SK-MEL-5 (cell line): ENCODE results near the gene ZNF428. TPM values are rescaled to one million over a fixed set of nuclear protein-coding genes. Genes with fewer than 3 reads are reported as not detected.

Source experiments
- small RNA-seq, 2 experiments: library from RNA; depleted of rRNA; stranded (forward); fragments of <200 nt; gene quantifications; one replicate each; pipeline ENCODE3, GENCODE V24; 2014
- total RNA-seq: library from RNA; depleted of rRNA; stranded (reverse); fragments of >200 nt; shearing (Covaris generic); gene quantifications from 2 replicates; pipeline ENCODE4 v1.2.3, GENCODE V29; 2014; rRNA removed

The ZNF428 gene
- total RNA-seq, 1 experiment from 2014 or later, result 44.6 TPM

Small RNA genes within 50 kb of the gene (small RNA-seq; reads per million reads assigned to genes)
- 0 reads per million in 2 experiments for gene RN7SL368P

Other genes with a start within 250 kb of the ZNF428 start
- gene TEX101, start 204.7 kb downstream of the ZNF428 start, total RNA-seq, result not detected in 2 replicates
- gene LYPD3, start 154.0 kb downstream of the ZNF428 start, total RNA-seq, result 0.18 and 0.59 TPM in 2 replicates
- gene PHLDB3, start 114.9 kb downstream of the ZNF428 start, total RNA-seq, result 18.6 and 19.5 TPM in 2 replicates
- 39.4 and 43.6 TPM in 2 replicates for gene ETHE1, start 92.4 kb downstream of the ZNF428 start, total RNA-seq
- not detected in 2 replicates for gene ZNF575, start 86.4 kb downstream of the ZNF428 start, total RNA-seq
- 12.2 and 13.2 TPM in 2 replicates for gene XRCC1, start 44.1 kb downstream of the ZNF428 start, total RNA-seq
- not detected in 2 replicates for gene PINLYP, start 43.8 kb downstream of the ZNF428 start, total RNA-seq
- 18.7 and 20.8 TPM in 2 replicates for gene IRGQ, start 23.5 kb downstream of the ZNF428 start, total RNA-seq
- 10.5 and 12.7 TPM in 2 replicates for gene ZNF576, start 23.0 kb downstream of the ZNF428 start, total RNA-seq
- gene SRRM5, start 7.5 kb downstream of the ZNF428 start, total RNA-seq, result not detected in 2 replicates
- gene CADM4, start 20.2 kb upstream of the ZNF428 start, total RNA-seq, result 13.1 and 13.2 TPM in 2 replicates
- 3.5 and 5.5 TPM in 2 replicates for gene PLAUR, start 50.5 kb upstream of the ZNF428 start, total RNA-seq
- gene IRGC, start 96.4 kb upstream of the ZNF428 start, total RNA-seq, result not detected in 2 replicates
- gene SMG9, start 135.3 kb upstream of the ZNF428 start, total RNA-seq, result 16.3 and 21.1 TPM in 2 replicates
- 1.4 and 1.7 TPM in 2 replicates for gene KCNN4, start 161.3 kb upstream of the ZNF428 start, total RNA-seq
- gene LYPD5, start 182.8 kb upstream of the ZNF428 start, total RNA-seq, result not detected in 2 replicates
- 8.7 and 11.9 TPM in 2 replicates for gene ZNF283, start 207.7 kb upstream of the ZNF428 start, total RNA-seq